GM12878 (cell line): ENCODE results near the gene PRC1. TPM values are rescaled to one million over a fixed set of nuclear protein-coding genes. Genes with fewer than 3 reads are reported as not detected.

Source experiments
- BCLAF1 ChIP-seq: fragments of 450-650 bp; IDR thresholded peaks from 2 replicates; pipeline ENCODE4 v1.6.1; 2017; ENCODE audit warnings: antibody characterized with exemption, mild to moderate bottlenecking, moderate library complexity
- CTCF ChIP-seq, 3 experiments: IDR thresholded peaks in 2 of 3; conservative IDR thresholded peaks in 1 of 3; 2 replicates each; pipeline ENCODE4 v1.5.1; 2011; ENCODE audit warnings: low read depth in 3 of 3, low read length in 3 of 3, mild to moderate bottlenecking in 3 of 3, control low read depth in 2 of 3, moderate library complexity in 2 of 3, inconsistent platforms in 1 of 3, mixed read lengths in 1 of 3; ENCODE audit not compliant: control insufficient read depth in 2 of 3, insufficient read depth in 1 of 3; ENCODE audit errors: extremely low read depth in 1 of 3
- FOXM1 ChIP-seq: IDR thresholded peaks from 2 replicates; pipeline ENCODE4 v1.6.1; 2012; ENCODE audit warnings: low read depth, mild to moderate bottlenecking, inconsistent platforms, low read length, moderate library complexity
- GATAD2B ChIP-seq: fragments of 450-650 bp; conservative IDR thresholded peaks from 2 replicates; pipeline ENCODE4 v1.6.1; 2017; ENCODE audit warnings: low read depth, mild to moderate bottlenecking, moderate library complexity
- HDGF ChIP-seq: fragments of 450-650 bp; IDR thresholded peaks from 2 replicates; pipeline ENCODE4 v1.6.1; 2016; ENCODE audit warnings: antibody characterized with exemption
- MLLT1 ChIP-seq: fragments of 450-650 bp; IDR thresholded peaks from 2 replicates; pipeline ENCODE4 v1.6.1; 2016; ENCODE audit warnings: mild to moderate bottlenecking
- MTA3 ChIP-seq: IDR thresholded peaks from 2 replicates; pipeline ENCODE4 v1.6.1; 2012; ENCODE audit warnings: low read length, inconsistent platforms, borderline replicate concordance
- NFIC ChIP-seq: IDR thresholded peaks from 2 replicates; pipeline ENCODE4 v1.6.1; 2012; ENCODE audit warnings: low read depth, mild to moderate bottlenecking, inconsistent platforms, low read length, moderate library complexity
- NR2C2 ChIP-seq: IDR thresholded peaks from 2 replicates; pipeline ENCODE4 v1.6.1; 2011; ENCODE audit warnings: borderline replicate concordance, low read depth; ENCODE audit not compliant: control insufficient read depth, insufficient read length
- NRF1 ChIP-seq: conservative IDR thresholded peaks from 2 replicates; pipeline ENCODE4 v1.6.1; 2011; ENCODE audit warnings: mild to moderate bottlenecking, low read depth, low read length, improper control_type of control experiment
- POLR2AphosphoS5 ChIP-seq: IDR thresholded peaks from 2 replicates; pipeline ENCODE4 v1.6.1; 2011; ENCODE audit warnings: mild to moderate bottlenecking, low read length, inconsistent platforms
- RCOR1 ChIP-seq: conservative IDR thresholded peaks from 2 replicates; pipeline ENCODE4 v1.6.1; 2012; ENCODE audit warnings: low read depth, low read length, improper control_type of control experiment
- TCF3 ChIP-seq: IDR thresholded peaks from 2 replicates; pipeline ENCODE4 v1.6.1; 2012; ENCODE audit warnings: low read depth, mild to moderate bottlenecking, low read length, borderline replicate concordance; ENCODE audit not compliant: insufficient read depth
- USF1 ChIP-seq: IDR thresholded peaks from 2 replicates; pipeline ENCODE4 v1.6.1; 2011; ENCODE audit warnings: borderline replicate concordance, low read depth, mild to moderate bottlenecking, moderate library complexity, mixed read lengths, low read length; ENCODE audit not compliant: insufficient read depth; ENCODE audit errors: extremely low read length
- USF2 ChIP-seq: IDR thresholded peaks from 2 replicates; pipeline ENCODE4 v1.6.1; 2011; ENCODE audit warnings: low read depth, low read length, improper control_type of control experiment, borderline replicate concordance
- ZBTB33 ChIP-seq: fragments of 450-650 bp; IDR thresholded peaks from 2 replicates; pipeline ENCODE4 v1.6.1; 2017; ENCODE audit warnings: mild to moderate bottlenecking
- ZNF274 ChIP-seq: IDR thresholded peaks from one replicate; pipeline ENCODE4 v1.8.0; 2011; ENCODE audit not compliant: insufficient read length, insufficient read depth
- polyA plus RNA-seq, 11 experiments: library from polyadenylated mRNA; depleted of rRNA in 4 of 11; unstranded in 6 of 11; stranded (reverse) in 5 of 11; fragments of >200 nt; fragmentation: Nextera tagmentation in 4 of 11; fragmentation: Illumina TruSeq in 1 of 11; extraction: Ambion mirVana in 4 of 11; extraction: Trizol in 1 of 11; gene quantifications; 1 replicate in 1 of 11; 2 replicates in 10 of 11; pipeline versions ENCODE4 v1.2.1 to v1.2.3, GENCODE V29; 2011 to 2016; ENCODE audit warnings: inconsistent platforms in 2 of 11, missing spikeins in 2 of 11, low read depth in 1 of 11
- total RNA-seq, 4 experiments: library from RNA; depleted of rRNA in 3 of 4; stranded (reverse); fragments of >200 nt in 3 of 4; fragmentation: Illumina TruSeq in 1 of 4; extraction: Trizol in 1 of 4; gene quantifications; 2 replicates each; pipeline versions ENCODE4 v1.2.1 to v1.2.3, GENCODE V29; 2013 to 2021

The PRC1 gene
- total and polyA plus RNA-seq, 10 of the 15 experiments (the other 5 are each of a cell fraction or from before 2014, with no cell fraction given) = 100 to 241 (median 131) TPM

GRCh38 chr15:90994417-90995311 lies at the start of gene PRC1 (continued):
- TF ChIP-seq USF2 = no peak
- no peak for TF ChIP-seq USF1
- TF ChIP-seq BCLAF1 = no peak
- 0 out of 2 replicates have a peak, but pooled peaks have one; percentile 63 for TF ChIP-seq POLR2AphosphoS5
- TF ChIP-seq ZNF274 = no peak
- TF ChIP-seq HDGF = peak; percentile 84
- no peak for TF ChIP-seq TCF3
- TF ChIP-seq GATAD2B = 0 out of 2 replicates have a peak, but pooled peaks have one; percentile 94
- peak; percentile 89 for TF ChIP-seq FOXM1
- no peak for TF ChIP-seq NFIC
- no peak for TF ChIP-seq MTA3
- TF ChIP-seq NRF1 = peak; percentile 38; the same call in 1 of the 2 replicates
- TF ChIP-seq MLLT1 = 0 out of 2 replicates have a peak, but pooled peaks have one; percentile 14
- no peak for TF ChIP-seq CTCF (IDR thresholded peaks at IDR 0.05 in 2 of 3, conservative IDR thresholded peaks at IDR 0.05 in 1 of 3; ENCODE audit: control insufficient read depth in 2 of 3, extremely low read depth in 1 of 3, insufficient read depth in 1 of 3, low read depth in 3 of 3, low read length in 3 of 3)
- no peak for TF ChIP-seq ZBTB33
- no peak for TF ChIP-seq NR2C2
- 0 out of 2 replicates have a peak, but pooled peaks have one; percentile 22 for TF ChIP-seq RCOR1
